Measurements from ENCODE around the gene CRYBG2. TPM values are rescaled to one million over a fixed set of nuclear protein-coding genes. Genes with fewer than 3 reads are reported as not detected.

The CRYBG2 gene
- total and polyA plus RNA-seq, 7 donors = 0.55 to 21.0 (median 13.8) TPM; not detected in 2

GRCh38 chr1:26338670-26339069 lies 15.3 kb downstream of the CRYBG2 start:
- no peaks in the 10 kb centered on the region for H3K9me3 ChIP-seq
- H3K4me3 ChIP-seq = no peak overlapping the region
- TF ChIP-seq POLR2A (IDR thresholded peaks at IDR 0.05) = no peak
- TF ChIP-seq, protein P1, sequence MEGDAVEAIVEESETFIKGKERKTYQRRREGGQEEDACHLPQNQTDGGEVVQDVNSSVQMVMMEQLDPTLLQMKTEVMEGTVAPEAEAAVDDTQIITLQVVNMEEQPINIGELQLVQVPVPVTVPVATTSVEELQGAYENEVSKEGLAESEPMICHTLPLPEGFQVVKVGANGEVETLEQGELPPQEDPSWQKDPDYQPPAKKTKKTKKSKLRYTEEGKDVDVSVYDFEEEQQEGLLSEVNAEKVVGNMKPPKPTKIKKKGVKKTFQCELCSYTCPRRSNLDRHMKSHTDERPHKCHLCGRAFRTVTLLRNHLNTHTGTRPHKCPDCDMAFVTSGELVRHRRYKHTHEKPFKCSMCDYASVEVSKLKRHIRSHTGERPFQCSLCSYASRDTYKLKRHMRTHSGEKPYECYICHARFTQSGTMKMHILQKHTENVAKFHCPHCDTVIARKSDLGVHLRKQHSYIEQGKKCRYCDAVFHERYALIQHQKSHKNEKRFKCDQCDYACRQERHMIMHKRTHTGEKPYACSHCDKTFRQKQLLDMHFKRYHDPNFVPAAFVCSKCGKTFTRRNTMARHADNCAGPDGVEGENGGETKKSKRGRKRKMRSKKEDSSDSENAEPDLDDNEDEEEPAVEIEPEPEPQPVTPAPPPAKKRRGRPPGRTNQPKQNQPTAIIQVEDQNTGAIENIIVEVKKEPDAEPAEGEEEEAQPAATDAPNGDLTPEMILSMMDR (IDR thresholded peaks at IDR 0.05) = no peak
- no peak for TF ChIP-seq EP300 (IDR thresholded peaks at IDR 0.05)
- TF ChIP-seq POLR2AphosphoS5 (IDR thresholded peaks at IDR 0.05) = no peak
- H3K4me1 ChIP-seq = peaks cover 0 to 17% (median 15%) of the 10 kb centered on the region in 4 donors
- peaks cover 29 to 34% (median 30%) of the 10 kb centered on the region in 3 donors for H3K27me3 ChIP-seq
- DNase-seq = no peak
- H3K36me3 ChIP-seq = no peaks in the 10 kb centered on the region
- intact Hi-C loops (cut with DNase I) = no loop called here
- H3K27ac ChIP-seq = no peak overlapping the region
- 78 to 87% methylated on average over 1 of the region's 1 CpG for WGBS, 2 donors

DNA sequence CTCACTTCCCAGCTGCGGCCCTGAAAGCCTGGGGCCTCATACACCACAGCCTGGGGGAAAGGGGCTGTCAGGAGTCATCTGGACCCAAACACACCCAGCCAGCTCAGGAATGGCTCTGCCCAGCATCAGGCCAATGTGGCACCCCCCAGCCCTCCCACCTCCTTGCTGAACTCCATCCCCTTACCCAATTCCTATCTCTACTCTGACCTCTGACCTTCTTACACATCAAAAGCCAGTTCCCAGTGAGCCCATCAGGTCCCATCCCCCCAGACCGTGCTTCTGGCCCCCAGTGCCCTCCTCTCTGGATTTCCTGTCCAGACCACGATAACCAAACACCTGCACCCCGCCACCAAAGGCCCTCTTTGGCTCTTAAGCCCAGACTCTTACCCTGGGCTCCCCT lies 16.3 kb downstream of the CRYBG2 start:
- no peak for DNase-seq
- peaks cover 29 to 42% (median 37%) of the 10 kb centered on the region in 3 donors for H3K27me3 ChIP-seq
- intact Hi-C loops (cut with DNase I) = no loop called here
- no peak overlapping the region for H3K4me3 ChIP-seq
- no peak for TF ChIP-seq POLR2A (IDR thresholded peaks at IDR 0.05)
- TF ChIP-seq EP300 (IDR thresholded peaks at IDR 0.05) = no peak
- no peak for TF ChIP-seq POLR2AphosphoS5 (IDR thresholded peaks at IDR 0.05)
- TF ChIP-seq, protein P1 (IDR thresholded peaks at IDR 0.05) = no peak
- WGBS, 2 donors = 63 to 87% methylated on average over 4 of the region's 4 CpGs
- no peaks in the 10 kb centered on the region for H3K36me3 ChIP-seq
- H3K27ac ChIP-seq = no peak overlapping the region
- peaks cover 0 to 17% (median 15%) of the 10 kb centered on the region in 4 donors for H3K4me1 ChIP-seq
- no peaks in the 10 kb centered on the region for H3K9me3 ChIP-seq

- Histone ChIP-seq H3K36me3 (no peaks in the 10 kb centered on the region), H3K27ac (no peak overlapping the region), H3K27me3 (peaks cover 29 to 47% (median 37%) of the 10 kb centered on the region in 3 donors), H3K9me3 (no peaks in the 10 kb centered on the region), H3K4me3 (no peak overlapping the region), H3K4me1 (peaks cover 0 to 17% (median 15%) of the 10 kb centered on the region in 4 donors)
- WGBS, 2 donors = 89 to 93% methylated on average over 7 of the region's 7 CpGs
- DNase-seq = no peak
- no peak for TF ChIP-seq EP300 (IDR thresholded peaks at IDR 0.05)
- TF ChIP-seq POLR2A (IDR thresholded peaks at IDR 0.05) = no peak
- TF ChIP-seq POLR2AphosphoS5 (IDR thresholded peaks at IDR 0.05) = no peak
- TF ChIP-seq, protein P1 (IDR thresholded peaks at IDR 0.05) = no peak
- intact Hi-C loops (cut with DNase I) = no loop called here
Measured at GRCh38 chr1:26337206-26337535, 16.8 kb downstream of the CRYBG2 start.

GRCh38 chr1:26336477-26337205 lies 17.3 kb downstream of the CRYBG2 start:
- TF ChIP-seq POLR2AphosphoS5 (IDR thresholded peaks at IDR 0.05) (no peak), EP300 (IDR thresholded peaks at IDR 0.05) (no peak), POLR2A (IDR thresholded peaks at IDR 0.05) (no peak)
- TF ChIP-seq, protein P1 (IDR thresholded peaks at IDR 0.05) = no peak
- Histone ChIP-seq H3K36me3 (no peaks in the 10 kb centered on the region), H3K27me3 (peaks cover 30 to 52% (median 39%) of the 10 kb centered on the region in 3 donors), H3K4me1 (peaks cover 0 to 17% (median 15%) of the 10 kb centered on the region in 4 donors), H3K9me3 (no peaks in the 10 kb centered on the region), H3K27ac (no peak overlapping the region), H3K4me3 (peak overlapping the region; percentile 3 to 45 (median 34))
- WGBS, 2 donors = 11 to 13% methylated on average over 52 of the region's 52 CpGs
- intact Hi-C loops (cut with DNase I) = no loop called here
- no peak for DNase-seq
